ENCODE measurements around the gene CLPSL1. TPM values are rescaled to one million over a fixed set of nuclear protein-coding genes. Genes with fewer than 3 reads are reported as not detected.
A peak's percentile ranks its signal among the peaks of the same experiment; 100 is the strongest.

Gene CLPSL1
- total and polyA plus RNA-seq, 2 of the 13 experiments (the other 11 are each of a cell fraction or from before 2014, with no cell fraction given) = not detected

DNA sequence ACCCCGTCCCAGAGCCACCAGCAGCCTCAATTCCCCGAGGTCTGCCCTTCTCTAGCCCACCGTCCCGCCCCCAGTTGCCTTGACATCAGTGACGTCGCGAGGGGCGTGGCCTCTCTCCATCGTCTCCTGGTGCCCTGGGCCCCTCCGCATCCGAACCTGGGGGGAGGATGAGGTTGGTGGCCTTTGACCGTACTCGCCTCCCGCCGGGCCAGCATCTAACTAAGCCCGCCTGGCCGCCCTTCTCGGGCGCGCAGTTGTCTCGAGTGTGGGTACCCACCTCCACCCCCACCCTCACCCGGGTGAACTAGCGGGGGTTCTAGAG lies 49.4 kb upstream of the CLPSL1 start (continued):
- TF ChIP-seq, protein P1, sequence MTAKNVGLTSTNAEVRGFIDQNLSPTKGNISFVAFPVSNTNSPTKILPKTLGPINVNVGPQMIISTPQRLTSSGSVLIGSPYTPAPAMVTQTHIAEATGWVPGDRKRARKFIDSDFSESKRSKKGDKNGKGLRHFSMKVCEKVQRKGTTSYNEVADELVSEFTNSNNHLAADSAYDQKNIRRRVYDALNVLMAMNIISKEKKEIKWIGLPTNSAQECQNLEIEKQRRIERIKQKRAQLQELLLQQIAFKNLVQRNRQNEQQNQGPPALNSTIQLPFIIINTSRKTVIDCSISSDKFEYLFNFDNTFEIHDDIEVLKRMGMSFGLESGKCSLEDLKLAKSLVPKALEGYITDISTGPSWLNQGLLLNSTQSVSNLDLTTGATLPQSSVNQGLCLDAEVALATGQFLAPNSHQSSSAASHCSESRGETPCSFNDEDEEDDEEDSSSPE (CRISPR knock-in tag; IDR thresholded peaks at IDR 0.05) = no peak
- TF ChIP-seq, protein P2, sequence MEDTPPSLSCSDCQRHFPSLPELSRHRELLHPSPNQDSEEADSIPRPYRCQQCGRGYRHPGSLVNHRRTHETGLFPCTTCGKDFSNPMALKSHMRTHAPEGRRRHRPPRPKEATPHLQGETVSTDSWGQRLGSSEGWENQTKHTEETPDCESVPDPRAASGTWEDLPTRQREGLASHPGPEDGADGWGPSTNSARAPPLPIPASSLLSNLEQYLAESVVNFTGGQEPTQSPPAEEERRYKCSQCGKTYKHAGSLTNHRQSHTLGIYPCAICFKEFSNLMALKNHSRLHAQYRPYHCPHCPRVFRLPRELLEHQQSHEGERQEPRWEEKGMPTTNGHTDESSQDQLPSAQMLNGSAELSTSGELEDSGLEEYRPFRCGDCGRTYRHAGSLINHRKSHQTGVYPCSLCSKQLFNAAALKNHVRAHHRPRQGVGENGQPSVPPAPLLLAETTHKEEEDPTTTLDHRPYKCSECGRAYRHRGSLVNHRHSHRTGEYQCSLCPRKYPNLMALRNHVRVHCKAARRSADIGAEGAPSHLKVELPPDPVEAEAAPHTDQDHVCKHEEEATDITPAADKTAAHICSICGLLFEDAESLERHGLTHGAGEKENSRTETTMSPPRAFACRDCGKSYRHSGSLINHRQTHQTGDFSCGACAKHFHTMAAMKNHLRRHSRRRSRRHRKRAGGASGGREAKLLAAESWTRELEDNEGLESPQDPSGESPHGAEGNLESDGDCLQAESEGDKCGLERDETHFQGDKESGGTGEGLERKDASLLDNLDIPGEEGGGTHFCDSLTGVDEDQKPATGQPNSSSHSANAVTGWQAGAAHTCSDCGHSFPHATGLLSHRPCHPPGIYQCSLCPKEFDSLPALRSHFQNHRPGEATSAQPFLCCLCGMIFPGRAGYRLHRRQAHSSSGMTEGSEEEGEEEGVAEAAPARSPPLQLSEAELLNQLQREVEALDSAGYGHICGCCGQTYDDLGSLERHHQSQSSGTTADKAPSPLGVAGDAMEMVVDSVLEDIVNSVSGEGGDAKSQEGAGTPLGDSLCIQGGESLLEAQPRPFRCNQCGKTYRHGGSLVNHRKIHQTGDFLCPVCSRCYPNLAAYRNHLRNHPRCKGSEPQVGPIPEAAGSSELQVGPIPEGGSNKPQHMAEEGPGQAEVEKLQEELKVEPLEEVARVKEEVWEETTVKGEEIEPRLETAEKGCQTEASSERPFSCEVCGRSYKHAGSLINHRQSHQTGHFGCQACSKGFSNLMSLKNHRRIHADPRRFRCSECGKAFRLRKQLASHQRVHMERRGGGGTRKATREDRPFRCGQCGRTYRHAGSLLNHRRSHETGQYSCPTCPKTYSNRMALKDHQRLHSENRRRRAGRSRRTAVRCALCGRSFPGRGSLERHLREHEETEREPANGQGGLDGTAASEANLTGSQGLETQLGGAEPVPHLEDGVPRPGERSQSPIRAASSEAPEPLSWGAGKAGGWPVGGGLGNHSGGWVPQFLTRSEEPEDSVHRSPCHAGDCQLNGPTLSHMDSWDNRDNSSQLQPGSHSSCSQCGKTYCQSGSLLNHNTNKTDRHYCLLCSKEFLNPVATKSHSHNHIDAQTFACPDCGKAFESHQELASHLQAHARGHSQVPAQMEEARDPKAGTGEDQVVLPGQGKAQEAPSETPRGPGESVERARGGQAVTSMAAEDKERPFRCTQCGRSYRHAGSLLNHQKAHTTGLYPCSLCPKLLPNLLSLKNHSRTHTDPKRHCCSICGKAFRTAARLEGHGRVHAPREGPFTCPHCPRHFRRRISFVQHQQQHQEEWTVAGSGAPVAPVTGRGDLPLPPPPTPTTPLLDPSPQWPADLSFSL (CRISPR knock-in tag; IDR thresholded peaks at IDR 0.05) = no peak
- no peak for TF ChIP-seq TBP (CRISPR knock-in tag; IDR thresholded peaks at IDR 0.05)
- no peak for TF ChIP-seq ZXDC (CRISPR knock-in tag; IDR thresholded peaks at IDR 0.05)
- no peak for TF ChIP-seq ZNF414 (CRISPR knock-in tag; IDR thresholded peaks at IDR 0.05)
- TF ChIP-seq DRAP1 (CRISPR knock-in tag; IDR thresholded peaks at IDR 0.05) = peak; percentile 38; the same call in 1 of the 2 replicates
- 0 out of 2 replicates have a peak, but pooled peaks have one; percentile 49 for TF ChIP-seq PCBP1 (IDR thresholded peaks at IDR 0.05; ENCODE audit: borderline replicate concordance, low read depth, low read length)
- no peak for TF ChIP-seq IRF2 (CRISPR knock-in tag; IDR thresholded peaks at IDR 0.05)
- no peak for TF ChIP-seq ZBTB38 (CRISPR knock-in tag; IDR thresholded peaks at IDR 0.05)
- TF ChIP-seq RCOR2 (CRISPR knock-in tag; IDR thresholded peaks at IDR 0.05) = no peak
- TF ChIP-seq E2F2 (CRISPR knock-in tag; IDR thresholded peaks at IDR 0.05; ENCODE audit: borderline replicate concordance) = no peak
- no peak for TF ChIP-seq TBL1XR1 (IDR thresholded peaks at IDR 0.05; ENCODE audit: borderline replicate concordance, low read length, partially characterized antibody)
- TF ChIP-seq, protein P3, sequence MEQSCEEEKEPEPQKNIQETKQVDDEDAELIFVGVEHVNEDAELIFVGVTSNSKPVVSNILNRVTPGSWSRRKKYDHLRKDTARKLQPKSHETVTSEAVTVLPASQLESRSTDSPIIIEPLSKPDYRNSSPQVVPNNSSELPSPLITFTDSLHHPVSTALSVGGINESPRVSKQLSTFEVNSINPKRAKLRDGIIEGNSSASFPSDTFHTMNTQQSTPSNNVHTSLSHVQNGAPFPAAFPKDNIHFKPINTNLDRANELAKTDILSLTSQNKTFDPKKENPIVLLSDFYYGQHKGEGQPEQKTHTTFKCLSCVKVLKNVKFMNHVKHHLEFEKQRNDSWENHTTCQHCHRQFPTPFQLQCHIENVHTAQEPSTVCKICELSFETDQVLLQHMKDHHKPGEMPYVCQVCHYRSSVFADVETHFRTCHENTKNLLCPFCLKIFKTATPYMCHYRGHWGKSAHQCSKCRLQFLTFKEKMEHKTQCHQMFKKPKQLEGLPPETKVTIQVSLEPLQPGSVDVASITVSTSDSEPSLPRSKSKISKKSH (CRISPR knock-in tag; IDR thresholded peaks at IDR 0.05; ENCODE audit: borderline replicate concordance) = no peak
- TF ChIP-seq CC2D1A (CRISPR knock-in tag; IDR thresholded peaks at IDR 0.05) = no peak
- no peak for TF ChIP-seq MEF2D (CRISPR knock-in tag; IDR thresholded peaks at IDR 0.05)
